Umbilical cord (tissue), 2 donors: ENCODE results near the gene NXN. TPM values are rescaled to one million over a fixed set of nuclear protein-coding genes. Genes with fewer than 3 reads are reported as not detected.
"Not testable (repeated sequence)": the region's sequence is repeated elsewhere in the genome, so short reads cannot be mapped to it uniquely, and the experiment has no call there.

ENCODE experiments used
- DNase-seq: peaks from one replicate; pipeline ENCODE4 v3.0.0-alpha.2; 2015; ENCODE audit warnings: low spot score
- total RNA-seq: library from RNA; depleted of rRNA; stranded (reverse); fragments of >200 nt; gene quantifications from one replicate; pipeline ENCODE4 v1.2.3, GENCODE V29; 2014; ENCODE audit warnings: low replicate concordance; ENCODE audit not compliant: insufficient read depth

NXN gene
- total RNA-seq, 1 donor from 2014 or later: 103 TPM

GRCh38 chr17:1006054-1006453 is 26.5 kb upstream of the NXN start:
- no peak for DNase-seq

GRCh38 chr17:1005361-1005946 is 25.9 kb upstream of the NXN start:
- peak; percentile 79 for DNase-seq

GRCh38 chr17:1004769-1005295 is 25.3 kb upstream of the NXN start:
- no peak for DNase-seq

GRCh38 chr17:1003972-1004768 is 24.6 kb upstream of the NXN start:
- DNase-seq: no peak

- no peak for DNase-seq
Measured at GRCh38 chr17:1003633-1003971, 24.0 kb upstream of the NXN start.

- DNase-seq: no peak
Measured at GRCh38 chr17:1002771-1003555, 23.4 kb upstream of the NXN start.

- DNase-seq: no peak
Measured at GRCh38 chr17:1002412-1002753, 22.8 kb upstream of the NXN start.

GRCh38 chr17:1001640-1002411 is 22.2 kb upstream of the NXN start:
- DNase-seq: no peak

- DNase-seq: peak; percentile 48
Measured at GRCh38 chr17:1000597-1001461, 21.3 kb upstream of the NXN start.

- no peak for DNase-seq
Measured at GRCh38 chr17:998111-998510, 18.5 kb upstream of the NXN start.

GRCh38 chr17:996554-997344 is 17.2 kb upstream of the NXN start, which contains the start of gene TIMM22:
TIMM22 (plus strand) TSS chr17:997129; CDS start chr17:997143, 14 bp downstream.
- DNase-seq: peak; percentile 98

- not testable (repeated sequence) for DNase-seq
Measured at GRCh38 chr17:995324-995723, 15.7 kb upstream of the NXN start.

GRCh38 chr17:992933-993332 is 13.4 kb upstream of the NXN start:
- no peak for DNase-seq

- no peak for DNase-seq
Measured at GRCh38 chr17:988561-988960, 9.0 kb upstream of the NXN start.

- no peak for DNase-seq
Measured at GRCh38 chr17:987931-988330, 8.4 kb upstream of the NXN start.

- DNase-seq: no peak
Measured at GRCh38 chr17:986322-986929, 6.8 kb upstream of the NXN start.

GRCh38 chr17:983921-984320 is 4.3 kb upstream of the NXN start:
- no peak for DNase-seq

GRCh38 chr17:981292-981658 is 1.7 kb upstream of the NXN start:
- DNase-seq: no peak
